Colonic mucosa (tissue), 4 donors: ENCODE measurements around the gene MYO7B. TPM values are rescaled to one million over a fixed set of nuclear protein-coding genes. Genes with fewer than 3 reads are reported as not detected.

ENCODE experiments used
- DNase-seq: peaks from one replicate; pipeline ENCODE4 v3.0.0-alpha.2; 2020
- H3K27ac ChIP-seq: fragments of 200-600 bp; one replicate; pipeline ENCODE4 v1.8.0; 2021
- H3K27me3 ChIP-seq: fragments of 200-600 bp; one replicate; pipeline ENCODE4 v1.8.0; 2021
- H3K36me3 ChIP-seq: fragments of 200-600 bp; one replicate; pipeline ENCODE4 v1.8.0; 2021
- H3K4me1 ChIP-seq: fragments of 200-600 bp; one replicate; pipeline ENCODE4 v1.8.0; 2021; ENCODE audit warnings: mild to moderate bottlenecking
- H3K4me3 ChIP-seq: fragments of 200-600 bp; one replicate; pipeline ENCODE4 v1.8.0; 2021
- H3K9ac ChIP-seq, 2 donors: one replicate each; pipeline ENCODE4 v1.7.0; 2013; ENCODE audit warnings: control low read depth in 2 of 2, low read depth in 2 of 2, low read length in 2 of 2
- H3K9me3 ChIP-seq: fragments of 200-600 bp; one replicate; pipeline ENCODE4 v1.8.0; 2021
- CTCF ChIP-seq: fragments of 200-600 bp; IDR thresholded peaks from one replicate; pipeline ENCODE4 v1.8.0; 2022; ENCODE audit warnings: antibody characterized with exemption, mild to moderate bottlenecking
- intact Hi-C: fragments of 100-400 bp; cut with DNase I; formaldehyde crosslinking; loops from one replicate; pipeline ENCODE4 v1.14.1; 2022
- total RNA-seq, 2 donors: library from RNA; stranded (reverse); fragmentation: NEBNext Ultra II Directional in 1 of 2; extraction: Animal tissue kit (Norgen Biotek cat#: 25700) in 1 of 2; gene quantifications; one replicate each; pipeline ENCODE4 v1.2.1, GENCODE V29; 2021
- donor health status: healthy.
- donor health status: DM: no; HTN: no; CAD: no.
- donor health status: DM: no; HTN: no; CAD: no.

The MYO7B gene
- total RNA-seq, 2 donors from 2014 or later: 159 to 218 TPM

- Histone ChIP-seq H3K4me1 (no peaks in the 10 kb centered on the region), H3K4me3 (no peak overlapping the region), H3K36me3 (peaks cover 1% of the 10 kb centered on the region), H3K27ac (peak overlapping the region; percentile 2), H3K9ac (no peak overlapping the region), H3K9me3 (no peaks in the 10 kb centered on the region), H3K27me3 (no peaks in the 10 kb centered on the region)
- intact Hi-C loops: no loop called here
- no peak for TF ChIP-seq CTCF
- DNase-seq: no peak
Observed at GRCh38 chr2:127510073-127510472, 25.4 kb upstream of the MYO7B start.

GRCh38 chr2:127511090-127511695 is 24.3 kb upstream of the MYO7B start:
- H3K4me1 ChIP-seq: no peaks in the 10 kb centered on the region
- no peak overlapping the region for H3K4me3 ChIP-seq
- no peak overlapping the region for H3K9ac ChIP-seq
- no peak overlapping the region for H3K27ac ChIP-seq
- no peaks in the 10 kb centered on the region for H3K9me3 ChIP-seq
- H3K27me3 ChIP-seq: no peaks in the 10 kb centered on the region
- H3K36me3 ChIP-seq: no peaks in the 10 kb centered on the region
- no peak for DNase-seq
- no peak for TF ChIP-seq CTCF
- intact Hi-C loops: no loop called here

GRCh38 chr2:127511917-127512316 is 23.6 kb upstream of the MYO7B start:
- DNase-seq: no peak
- no peaks in the 10 kb centered on the region for H3K27me3 ChIP-seq
- H3K27ac ChIP-seq: no peak overlapping the region
- H3K9me3 ChIP-seq: no peaks in the 10 kb centered on the region
- no peak for TF ChIP-seq CTCF
- H3K9ac ChIP-seq: no peak overlapping the region
- no peak overlapping the region for H3K4me3 ChIP-seq
- H3K36me3 ChIP-seq: no peaks in the 10 kb centered on the region
- no peaks in the 10 kb centered on the region for H3K4me1 ChIP-seq
- intact Hi-C loops: no loop called here

GRCh38 chr2:127512362-127512761 is 23.1 kb upstream of the MYO7B start:
- no peak for DNase-seq
- Histone ChIP-seq H3K36me3 (no peaks in the 10 kb centered on the region), H3K9me3 (no peaks in the 10 kb centered on the region), H3K4me3 (no peak overlapping the region), H3K27ac (no peak overlapping the region), H3K9ac (no peak overlapping the region), H3K4me1 (no peaks in the 10 kb centered on the region), H3K27me3 (no peaks in the 10 kb centered on the region)
- TF ChIP-seq CTCF: no peak
- intact Hi-C loops: no loop called here

GRCh38 chr2:127514076-127514475 is 21.4 kb upstream of the MYO7B start:
- Histone ChIP-seq H3K9ac (no peak overlapping the region), H3K27ac (no peak overlapping the region), H3K9me3 (no peaks in the 10 kb centered on the region), H3K36me3 (no peaks in the 10 kb centered on the region), H3K27me3 (no peaks in the 10 kb centered on the region), H3K4me1 (no peaks in the 10 kb centered on the region), H3K4me3 (no peak overlapping the region)
- no peak for DNase-seq
- TF ChIP-seq CTCF: no peak
- intact Hi-C loops: no loop called here
